Lung (tissue), 12 donors: ENCODE results near the gene TLK2. TPM values are rescaled to one million over a fixed set of nuclear protein-coding genes. Genes with fewer than 3 reads are reported as not detected.

Experiments
- ATAC-seq: fragments of 200-7000 bp; cut with Tn5 transposase; one replicate; pipeline ENCODE4 v1.9.1; 2020; ENCODE audit warnings: moderate number of reproducible peaks; ENCODE audit not compliant: insufficient read depth, low FRiP score
- DNase-seq, 3 donors: peaks; one replicate each; pipeline ENCODE4 v3.0.0-alpha.2; 2013 to 2017
- H3K27ac ChIP-seq, 2 donors: one replicate each; pipeline ENCODE4 v1.5.1; 2013; ENCODE audit warnings: mild to moderate bottlenecking in 2 of 2, moderate library complexity in 2 of 2, control low read depth in 1 of 2, inconsistent platforms in 1 of 2, low read depth in 1 of 2, low read length in 1 of 2
- H3K27me3 ChIP-seq, 3 donors: one replicate each; pipeline ENCODE4 v1.5.1; 2013; ENCODE audit warnings: low read length in 2 of 3; ENCODE audit not compliant: control insufficient read depth in 3 of 3, insufficient read depth in 3 of 3
- H3K36me3 ChIP-seq, 4 donors: one replicate each; pipeline ENCODE4 v1.5.1; 2013; ENCODE audit warnings: low read length in 4 of 4, mild to moderate bottlenecking in 1 of 4, moderate library complexity in 1 of 4; ENCODE audit not compliant: control insufficient read depth in 4 of 4, insufficient read depth in 4 of 4
- H3K4me1 ChIP-seq, 5 donors: one replicate each; pipeline ENCODE4 v1.5.1; 2013; ENCODE audit warnings: low read length in 5 of 5, mild to moderate bottlenecking in 2 of 5, moderate library complexity in 1 of 5; ENCODE audit not compliant: control insufficient read depth in 5 of 5, insufficient read depth in 5 of 5
- H3K4me3 ChIP-seq: one replicate; pipeline ENCODE4 v1.5.1; 2013; ENCODE audit warnings: mild to moderate bottlenecking, control low read depth, moderate library complexity
- H3K9ac ChIP-seq, 2 donors: one replicate each; pipeline ENCODE4 v1.5.1; 2013; ENCODE audit warnings: low read length in 2 of 2, control low read depth in 1 of 2; ENCODE audit not compliant: insufficient read depth in 1 of 2
- H3K9me3 ChIP-seq, 4 donors: one replicate each; pipeline ENCODE4 v1.5.1; 2013; ENCODE audit warnings: low read length in 3 of 4, mild to moderate bottlenecking in 1 of 4, moderate library complexity in 1 of 4; ENCODE audit not compliant: control insufficient read depth in 4 of 4, insufficient read depth in 3 of 4
- CTCF ChIP-seq: IDR thresholded peaks from 2 replicates; pipeline ENCODE4 v1.5.1; 2012; ENCODE audit warnings: mild to moderate bottlenecking; ENCODE audit errors: control extremely low read depth, extremely low read depth
- WGBS, 2 donors: extraction: QIAGEN DNeasy Blood & Tissue Kit; methylation state at CpG; one replicate each; pipeline ENCODE4 v1.1.7; 2013; 5-methylcytosine and 5-hydroxymethylcytosine counted together
- polyA plus RNA-seq, 2 donors: library from polyadenylated mRNA; stranded (reverse); fragments of 200-250 nt; gene quantifications; one replicate each; pipeline ENCODE4 v1.2.1, GENCODE V29; 2013
- total RNA-seq, 2 donors: library from RNA; depleted of rRNA in 1 of 2; stranded (reverse); fragments of >200 nt in 1 of 2; gene quantifications; one replicate each; pipeline ENCODE4 v1.2.1, GENCODE V29; 2014 to 2021
- donor health status: control.
- donor health status: control.
- donor health status: Bipolar disorder and iron deficiency.
- donor health status: healthy.
- donor health status: DM: yes; HTN: yes; CAD: no.

The TLK2 gene
- total and polyA plus RNA-seq, 4 donors = 11.6 to 87.7 (median 26.0) TPM

- H3K27ac ChIP-seq = no peak overlapping the region
- no peak for TF ChIP-seq CTCF
- WGBS, 2 donors = 87 to 91% methylated on average over 11 of the region's 11 CpGs
- ATAC-seq (no peak), DNase-seq (no peak)
- H3K4me3 ChIP-seq = no peak overlapping the region
- no peaks in the 10 kb centered on the region for H3K27me3 ChIP-seq
- peaks cover 0 to 11% (median 0%) of the 10 kb centered on the region in 4 donors for H3K36me3 ChIP-seq
- H3K9ac ChIP-seq = no peak overlapping the region
- H3K9me3 ChIP-seq = no peaks in the 10 kb centered on the region
- peaks cover 0 to 22% (median 8%) of the 10 kb centered on the region in 5 donors for H3K4me1 ChIP-seq
Observed at GRCh38 chr17:62621223-62621622, 142.6 kb downstream of the TLK2 start.

GRCh38 chr17:62625184-62625869 is 146.7 kb downstream of the TLK2 start:
- Histone ChIP-seq H3K27ac (no peak overlapping the region), H3K9me3 (no peaks in the 10 kb centered on the region), H3K36me3 (no peaks in the 10 kb centered on the region), H3K4me1 (peaks cover 0 to 36% (median 12%) of the 10 kb centered on the region in 5 donors), H3K4me3 (no peak overlapping the region), H3K27me3 (no peaks in the 10 kb centered on the region), H3K9ac (no peak overlapping the region)
- WGBS, 2 donors = 71 to 82% methylated on average over 19 of the region's 19 CpGs
- TF ChIP-seq CTCF = no peak
- ATAC-seq (no peak), DNase-seq (no peak)

GRCh38 chr17:62625870-62626200 is 147.2 kb downstream of the TLK2 start:
- DNase-seq (peak in 1 of 3 donors; percentile 56), ATAC-seq (no peak)
- no peak for TF ChIP-seq CTCF
- Histone ChIP-seq H3K27ac (no peak overlapping the region), H3K27me3 (no peaks in the 10 kb centered on the region), H3K4me1 (peaks cover 0 to 41% (median 16%) of the 10 kb centered on the region in 5 donors), H3K36me3 (no peaks in the 10 kb centered on the region), H3K9me3 (no peaks in the 10 kb centered on the region), H3K4me3 (no peak overlapping the region), H3K9ac (no peak overlapping the region)
- WGBS, 2 donors = 72 to 93% methylated on average over 4 of the region's 4 CpGs

GRCh38 chr17:62626719-62627218 is 148.1 kb downstream of the TLK2 start:
- DNase-seq (peak; percentile 86 to 89 (median 88)), ATAC-seq (no peak)
- peak overlapping the region; percentile 38 to 82 for H3K27ac ChIP-seq
- peak overlapping the region; percentile 47 for H3K4me3 ChIP-seq
- no peaks in the 10 kb centered on the region for H3K9me3 ChIP-seq
- no peaks in the 10 kb centered on the region for H3K27me3 ChIP-seq
- H3K4me1 ChIP-seq = peaks cover 0 to 44% (median 16%) of the 10 kb centered on the region in 5 donors
- H3K9ac ChIP-seq = peak overlapping the region in 1 of 2 donors; percentile 42
- no peak for TF ChIP-seq CTCF
- 7 to 8% methylated on average over 17 to 21 of the region's 21 CpGs for WGBS, 2 donors
- no peaks in the 10 kb centered on the region for H3K36me3 ChIP-seq
